NK-92 (cell line): ENCODE measurements around the gene RPS19BP1.

Experiments used
- DNase-seq: peaks from one replicate; lab custom pipeline; 2025; ENCODE audit not compliant: unreplicated experiment; lab: John Stamatoyannopoulos, UW

RPS19BP1 gene

DNA sequence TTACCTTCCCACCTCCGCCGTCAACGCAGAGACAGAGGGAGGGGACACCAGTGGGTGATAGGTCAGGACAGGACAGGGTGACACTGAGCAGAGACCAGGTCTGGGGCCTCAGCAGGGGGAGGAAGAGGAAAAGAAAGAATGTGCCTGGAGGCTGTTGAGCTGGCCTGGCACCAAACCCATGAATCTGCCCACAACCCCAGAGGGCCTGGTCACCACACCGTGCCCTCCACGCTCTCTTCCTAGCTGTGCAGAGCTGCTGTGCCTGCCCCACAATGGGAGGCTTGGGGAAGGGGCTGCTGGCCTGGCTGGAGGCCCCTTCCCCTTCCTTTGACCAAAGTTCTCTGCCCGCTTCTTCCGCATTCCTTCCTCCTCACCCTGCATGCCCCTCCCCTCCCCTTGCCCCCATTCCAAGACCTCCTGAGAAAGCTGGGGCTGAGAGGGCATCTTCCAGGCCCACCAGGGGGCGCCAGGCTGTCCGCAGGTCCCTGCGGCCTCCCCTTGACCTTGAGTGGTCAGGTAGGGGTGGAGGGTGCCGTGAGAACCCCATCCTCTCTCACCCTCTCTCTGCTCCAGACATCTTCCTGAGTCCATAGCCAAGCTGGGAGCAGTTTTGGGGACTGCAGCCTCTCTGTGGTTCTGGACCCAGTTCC, 27.0 kb upstream of the RPS19BP1 start:
- no peak for DNase-seq

DNA sequence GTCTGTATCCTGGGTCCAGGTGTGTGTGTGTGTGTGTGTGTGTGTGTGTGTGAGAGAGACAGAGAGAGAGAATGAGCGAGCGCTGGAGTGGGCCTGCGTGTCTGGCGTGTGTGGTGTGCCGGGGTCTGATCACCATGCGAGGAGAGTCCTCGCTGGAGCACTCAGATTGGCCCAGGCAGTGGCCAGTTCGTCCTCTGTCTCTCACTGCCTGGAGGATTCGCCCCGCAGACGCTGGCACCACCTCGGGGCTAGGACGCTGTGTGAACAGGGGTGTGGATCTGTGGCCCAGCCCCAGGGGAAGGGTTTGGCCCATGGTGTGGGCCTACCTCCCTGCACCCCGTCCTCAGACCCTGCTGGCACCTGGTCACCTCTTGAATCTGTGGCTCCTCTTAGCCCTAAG, 26.4 kb upstream of the RPS19BP1 start:
- no peak for DNase-seq

DNA sequence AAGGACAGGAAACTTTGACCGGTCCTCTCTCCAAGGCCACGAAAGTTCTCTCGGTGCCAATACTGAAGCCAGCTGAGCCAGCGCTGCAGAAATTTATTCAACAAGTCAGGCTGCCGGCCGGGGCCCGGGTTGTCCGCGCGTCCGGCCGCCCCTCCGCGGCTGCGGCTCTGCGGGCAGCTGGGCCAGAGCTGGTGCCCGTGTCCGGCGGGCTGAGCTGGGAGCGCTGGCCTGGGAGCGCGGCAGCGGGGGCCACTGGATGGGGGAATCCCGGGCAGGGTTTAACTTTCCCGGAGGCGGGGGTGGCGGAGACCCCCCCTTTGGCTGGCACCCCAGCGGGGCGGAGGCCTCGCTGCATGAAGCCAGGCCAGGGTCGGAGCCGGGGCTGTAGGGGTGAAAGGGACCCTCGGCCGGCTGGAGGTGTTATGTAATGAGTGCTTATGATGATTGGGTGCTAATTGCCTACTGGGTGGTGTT, 25.7 kb upstream of the RPS19BP1 start:
- no peak for DNase-seq

DNA sequence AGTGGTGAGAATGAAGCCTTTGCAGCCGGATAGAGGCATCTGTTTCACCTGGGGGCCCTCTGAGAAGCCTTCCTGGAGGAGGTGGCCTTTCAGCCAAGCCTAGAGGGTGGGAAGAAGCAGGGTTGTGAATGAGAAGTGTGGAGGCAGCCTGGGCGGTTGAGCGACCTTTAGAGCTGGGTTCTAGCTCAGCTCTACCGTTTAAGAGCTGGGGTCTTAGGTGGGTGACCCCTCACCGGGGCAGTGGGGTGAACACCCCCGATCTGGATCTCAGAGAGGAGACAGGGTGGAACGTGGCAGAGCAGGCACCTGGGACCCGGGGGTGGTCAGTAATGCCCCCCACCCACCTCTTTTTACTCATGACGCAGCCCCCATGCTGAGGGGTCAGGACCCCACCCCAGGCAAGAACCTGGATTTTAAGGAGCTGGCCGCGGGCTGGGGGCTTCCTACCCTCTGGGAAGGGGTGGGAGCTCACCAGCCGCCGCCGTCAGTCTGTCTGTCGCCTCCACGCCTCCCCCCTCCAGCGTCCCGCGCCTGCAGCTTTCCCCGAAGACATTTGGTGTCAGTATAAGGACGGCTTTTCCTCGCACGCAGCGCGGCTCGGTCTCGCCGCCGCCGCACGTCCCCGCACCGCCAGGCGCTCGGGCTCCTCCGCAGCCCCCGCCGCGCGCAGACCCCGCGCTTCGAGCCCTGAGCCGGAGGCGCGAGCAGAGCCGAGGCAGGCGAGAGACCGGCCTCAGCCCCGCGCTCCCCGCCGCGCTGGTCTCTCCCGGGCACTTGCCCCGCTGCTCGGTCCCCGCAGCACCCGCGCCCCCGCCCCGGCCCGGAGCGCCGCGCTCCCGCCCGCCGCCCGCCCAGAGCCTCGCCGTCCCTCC, 24.7 kb upstream of the RPS19BP1 start:
- DNase-seq = no peak

DNA sequence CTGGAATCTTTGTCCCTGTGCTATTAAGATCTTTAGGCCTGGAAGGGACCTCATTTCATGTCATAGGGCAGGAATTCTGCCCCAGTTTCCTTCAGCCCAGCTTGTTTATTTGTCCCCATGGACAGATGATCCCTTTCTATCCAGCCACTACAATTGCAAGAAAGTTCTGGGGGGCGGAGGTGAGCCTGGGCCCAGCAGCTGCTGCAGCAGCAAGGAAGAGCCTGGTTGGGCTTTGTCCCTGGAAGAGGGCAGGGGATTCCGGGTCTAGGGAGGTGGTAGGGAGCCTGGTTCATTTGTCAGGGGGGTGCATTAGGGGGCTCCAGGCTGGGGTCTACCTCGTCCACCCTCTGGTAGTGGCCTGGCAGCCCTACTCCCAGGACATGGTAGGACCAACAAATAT, 21.6 kb upstream of the RPS19BP1 start:
- no peak for DNase-seq

DNA sequence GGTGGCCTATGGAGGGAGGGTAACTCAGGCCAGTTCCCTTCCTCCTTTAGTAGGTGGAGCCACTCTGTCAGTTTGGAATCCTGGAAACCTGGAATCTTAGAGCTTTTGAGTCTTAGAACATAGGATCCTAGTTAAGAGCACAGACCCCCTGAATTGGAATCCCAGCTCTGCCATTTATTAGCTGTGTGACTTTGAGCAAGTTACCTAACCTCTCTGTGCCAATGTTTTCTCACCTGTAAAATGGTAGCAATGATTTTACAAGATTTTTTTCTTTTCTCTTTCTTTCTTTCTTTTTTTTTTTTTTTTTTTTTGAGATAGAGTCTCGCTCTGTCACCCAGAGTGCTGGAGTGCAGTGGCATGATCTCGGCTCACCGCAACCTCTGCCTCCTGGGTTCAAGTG, 20.9 kb upstream of the RPS19BP1 start:
- no peak for DNase-seq

DNA sequence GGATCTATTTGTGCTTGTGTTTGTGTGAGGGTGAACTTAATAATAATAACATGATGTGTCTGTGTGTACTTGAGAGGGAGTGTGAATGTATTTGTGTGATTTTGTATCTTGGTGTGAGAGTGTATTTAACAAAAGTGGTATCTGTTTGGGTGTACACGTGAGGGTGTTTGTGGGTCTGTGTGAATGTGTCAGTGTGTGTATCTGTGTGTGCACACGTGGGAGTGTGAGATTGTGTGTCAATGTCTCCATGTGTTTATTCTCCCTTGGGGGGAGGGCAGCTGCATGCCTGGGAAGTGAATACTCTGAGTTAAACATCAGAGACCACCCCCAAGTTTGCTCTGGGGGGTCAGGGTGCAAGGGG, 15.0 kb upstream of the RPS19BP1 start:
- DNase-seq = no peak

DNA sequence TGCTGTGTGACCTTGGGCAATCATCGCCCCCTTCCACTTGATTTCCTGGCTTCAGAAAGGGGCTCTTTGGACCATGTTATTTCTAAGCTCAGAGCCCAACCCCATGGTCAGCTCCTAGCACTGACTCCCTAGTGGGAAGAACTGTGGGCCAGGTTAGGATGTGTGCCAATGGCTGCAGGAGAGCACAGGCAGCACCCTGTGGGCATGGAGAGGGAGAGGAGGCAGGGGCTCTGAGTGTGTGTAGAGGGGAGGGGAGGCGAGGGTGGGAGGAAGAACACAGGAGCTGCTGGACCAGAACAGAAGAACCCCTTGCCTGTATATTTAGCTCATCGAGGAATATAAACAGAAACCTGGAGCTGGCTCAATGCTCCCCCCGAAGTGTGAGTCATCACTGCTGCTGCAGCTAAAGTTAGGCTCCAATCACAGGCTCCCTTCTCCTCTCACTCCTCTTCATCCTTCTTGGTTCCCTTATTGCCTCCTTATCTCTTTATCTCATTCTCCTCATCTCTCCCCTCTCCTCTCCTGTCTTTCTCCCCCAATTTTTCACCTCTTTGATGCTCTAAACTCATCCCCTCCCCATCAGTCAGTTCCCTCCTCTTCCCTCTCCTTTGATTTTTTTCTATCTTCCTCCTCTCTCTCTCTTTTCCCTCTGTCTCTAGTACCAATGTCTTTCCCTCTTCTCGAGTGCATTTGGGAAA, 14.5 kb upstream of the RPS19BP1 start:
- no peak for DNase-seq

DNA sequence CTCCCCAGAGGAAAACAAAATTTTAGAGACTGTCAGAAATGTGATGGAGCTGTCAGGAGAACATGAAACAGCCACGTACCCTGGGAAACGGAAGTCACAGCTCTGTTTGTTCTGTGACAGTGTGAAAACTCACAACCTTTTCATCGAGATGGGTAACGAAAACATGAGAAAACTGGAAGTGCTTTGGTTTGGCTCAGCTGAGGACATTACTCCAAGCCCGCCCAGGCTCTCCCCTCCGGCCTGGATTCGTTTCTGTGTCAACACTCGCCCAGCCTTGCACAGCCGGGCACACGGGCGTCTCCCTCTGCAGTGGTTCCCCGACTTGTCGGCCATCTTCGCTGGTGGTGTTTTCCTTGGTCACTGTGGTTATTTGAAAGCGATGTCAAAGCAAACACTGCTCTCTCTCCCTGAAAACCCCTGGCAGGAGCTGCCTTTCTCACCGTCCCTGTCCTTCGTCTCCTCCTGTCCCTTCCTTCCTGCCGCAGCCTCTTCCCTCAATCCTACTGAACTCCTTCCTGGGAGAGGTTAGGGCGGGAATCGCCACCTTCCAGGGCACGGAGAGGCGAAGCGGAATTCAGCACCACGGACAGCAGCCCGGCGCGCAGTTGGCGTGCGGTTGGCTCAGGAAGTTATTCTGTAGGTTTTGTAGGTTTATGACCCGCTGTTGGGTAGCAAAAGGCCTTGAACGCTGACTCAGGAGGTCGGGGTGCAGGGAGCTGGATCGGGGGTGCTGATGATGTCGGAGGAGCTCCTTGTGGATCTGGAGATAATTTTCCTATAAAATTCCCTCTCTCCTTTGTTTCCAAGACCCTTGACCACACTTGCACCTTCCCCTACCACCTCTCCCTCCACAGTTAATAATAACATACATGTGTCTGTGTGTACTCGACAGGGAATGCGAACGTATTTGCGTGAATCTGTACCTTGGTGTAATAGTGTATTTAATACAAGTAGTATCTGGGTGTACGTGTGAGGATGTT, 13.1 kb upstream of the RPS19BP1 start:
- DNase-seq = no peak

DNA sequence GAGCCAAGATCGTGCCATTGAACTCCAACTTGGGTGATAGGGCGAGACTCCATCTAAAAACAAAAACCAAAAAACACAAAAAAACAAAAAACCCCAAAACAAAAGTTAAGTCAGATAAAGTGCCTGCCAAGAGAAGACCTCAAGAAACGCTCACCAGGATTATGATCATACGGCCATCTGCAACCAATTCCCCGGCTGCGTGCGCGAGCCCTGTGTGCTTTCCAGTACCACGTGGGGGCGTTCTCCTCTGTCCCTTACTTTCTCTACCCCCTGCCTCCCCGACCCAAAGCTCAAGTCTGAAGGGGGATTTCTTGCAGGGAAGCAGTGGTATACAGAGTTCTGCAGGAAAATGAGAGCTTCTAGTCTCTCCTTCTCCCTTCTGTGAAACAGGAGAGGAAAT, 10.5 kb upstream of the RPS19BP1 start:
- DNase-seq = no peak

DNA sequence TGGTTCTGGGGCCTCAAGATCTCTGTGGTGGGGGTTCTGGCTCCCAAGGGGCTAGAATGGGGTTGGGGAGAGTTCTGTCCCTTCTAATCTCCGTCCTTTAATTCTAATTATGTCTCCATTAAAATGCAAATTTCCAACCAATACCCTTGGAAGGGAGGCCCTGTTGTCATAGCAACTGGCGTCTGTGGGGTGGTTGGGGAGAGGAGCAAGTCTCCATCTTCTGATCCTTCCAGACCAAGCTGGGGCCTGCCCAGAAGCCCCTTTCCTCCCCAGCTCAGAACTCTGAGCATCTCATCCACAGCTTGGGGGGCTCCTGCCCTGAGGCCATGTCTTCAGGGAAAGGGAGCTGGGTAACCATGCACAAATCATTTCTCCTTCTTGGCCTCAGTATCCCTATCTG, 5.4 kb upstream of the RPS19BP1 start:
- no peak for DNase-seq

DNA sequence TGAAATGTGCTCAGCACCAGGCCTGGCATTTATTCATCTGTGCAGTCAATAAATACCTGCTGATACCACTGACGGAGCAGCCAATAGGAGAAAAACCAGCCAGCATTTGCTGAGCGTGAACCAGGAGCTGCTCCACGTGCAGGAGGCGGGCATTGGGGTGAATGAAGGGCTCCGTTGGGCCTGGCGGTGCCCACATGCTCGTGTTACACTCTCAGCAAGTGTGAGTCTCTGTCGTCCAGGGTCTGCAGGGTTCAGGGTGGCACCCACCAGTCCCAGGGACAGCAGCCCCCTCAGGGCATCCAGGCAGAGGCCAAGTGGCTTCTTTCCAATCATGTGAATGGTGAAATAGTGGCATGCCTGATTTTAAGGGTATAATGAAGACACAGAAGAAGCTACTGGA, 4.2 kb upstream of the RPS19BP1 start:
- DNase-seq = no peak

DNA sequence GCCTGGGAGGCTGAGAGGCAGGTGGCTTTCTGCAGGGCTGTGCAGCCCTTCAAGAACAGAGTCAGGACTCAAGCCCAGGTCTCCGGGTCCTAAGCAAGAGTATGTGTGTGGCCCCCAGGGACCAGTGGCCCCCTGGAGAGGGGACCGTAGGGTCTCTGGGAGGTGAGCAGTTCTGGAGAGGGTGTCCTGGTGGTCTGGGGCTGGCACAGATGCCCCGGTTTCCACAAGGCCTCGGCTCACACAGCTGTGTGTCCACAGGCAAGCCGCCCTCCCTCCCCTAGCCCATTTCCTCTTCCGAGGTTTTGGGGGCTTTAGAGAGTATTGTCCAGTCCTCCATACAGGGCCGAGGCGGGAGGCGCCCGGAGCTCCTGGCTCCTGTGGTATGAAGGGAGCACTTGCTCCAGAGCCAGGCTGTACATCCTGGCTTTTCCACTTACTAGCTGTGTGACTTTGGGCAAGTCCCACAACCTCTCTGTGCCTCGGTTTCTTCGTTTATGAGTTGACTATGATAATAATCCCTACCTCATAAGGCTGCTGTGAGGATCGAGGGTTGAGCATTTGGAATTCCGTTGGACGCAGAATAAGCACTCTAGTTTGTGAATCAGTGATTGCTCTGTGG, 3.4 kb upstream of the RPS19BP1 start:
- DNase-seq = no peak

DNA sequence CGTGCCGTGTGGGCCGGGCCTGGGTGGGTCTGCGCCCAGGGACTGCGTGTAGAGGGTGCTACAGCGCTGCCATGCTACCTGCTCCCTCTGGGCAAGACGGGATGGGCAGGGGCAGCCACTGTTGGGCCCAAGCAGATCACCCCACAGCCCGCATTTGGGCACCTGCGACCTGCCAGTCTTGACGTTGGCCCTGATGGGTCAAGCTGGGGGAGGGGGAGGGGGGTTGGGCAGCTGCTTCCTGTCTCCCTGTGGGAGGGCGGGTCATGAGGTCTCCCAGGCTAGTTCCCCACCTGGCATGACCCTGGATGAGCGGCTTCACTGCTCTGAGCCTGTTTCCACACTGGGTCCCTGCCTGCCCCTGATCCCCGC, 2.8 kb upstream of the RPS19BP1 start:
- DNase-seq = no peak

DNA sequence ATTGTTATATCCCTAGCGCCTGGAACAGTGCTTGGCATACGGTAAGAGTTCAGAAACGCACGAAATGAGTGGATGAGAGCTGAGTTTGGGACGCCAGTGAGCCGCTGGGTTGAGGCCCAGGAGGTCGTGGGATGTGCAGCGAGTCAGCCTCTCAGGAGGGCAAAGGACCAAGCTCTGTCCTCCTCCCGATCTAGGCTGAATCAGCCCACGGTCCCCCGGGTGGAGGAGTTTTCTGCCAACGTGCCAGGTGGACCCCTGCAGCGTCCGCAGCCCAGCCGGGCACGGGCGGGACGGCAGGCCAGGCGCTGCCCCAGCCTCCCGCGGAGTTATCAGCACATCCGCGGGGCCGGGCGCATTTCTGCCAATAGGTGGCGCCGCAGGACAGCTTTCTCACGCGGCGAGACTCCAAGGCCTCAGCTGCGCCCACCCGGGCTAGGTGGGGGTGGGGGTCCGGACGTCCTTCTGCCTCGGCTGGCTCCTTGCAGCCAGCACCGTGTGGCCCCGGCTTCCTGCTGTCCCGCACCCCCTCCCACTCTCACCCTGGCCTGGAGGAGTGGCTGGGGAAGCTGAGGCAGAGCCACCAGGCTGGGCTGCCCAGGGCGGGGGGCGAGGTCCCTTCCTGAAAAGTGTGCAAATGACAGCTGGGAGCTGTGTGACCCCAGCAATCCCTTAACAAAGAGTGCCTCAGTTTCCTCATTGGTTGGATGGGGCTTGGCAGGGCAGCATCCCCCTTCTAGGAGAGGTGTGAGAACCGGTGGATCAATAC, 2.2 kb upstream of the RPS19BP1 start:
- no peak for DNase-seq

DNA sequence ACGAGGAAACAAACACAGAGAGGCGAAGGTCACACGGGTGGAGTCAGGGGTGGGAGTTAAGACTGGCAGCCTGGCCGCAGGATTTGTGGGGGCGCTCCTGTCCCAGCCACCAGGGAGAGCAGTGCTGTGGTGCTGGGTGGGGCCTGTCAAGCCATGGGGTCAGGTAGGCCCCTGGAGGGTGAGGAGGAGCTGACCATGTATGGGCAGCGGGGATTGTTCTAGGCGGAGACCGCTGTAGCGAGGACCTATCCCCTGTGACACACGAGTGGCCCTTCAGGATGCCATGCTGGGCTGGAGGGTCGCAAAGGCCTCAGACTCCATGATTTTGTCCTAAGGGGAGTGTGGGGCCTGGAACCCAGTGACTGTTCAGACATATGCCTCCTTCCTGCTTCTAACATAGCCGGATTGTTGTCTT, 1.6 kb upstream of the RPS19BP1 start:
- DNase-seq = no peak

DNA sequence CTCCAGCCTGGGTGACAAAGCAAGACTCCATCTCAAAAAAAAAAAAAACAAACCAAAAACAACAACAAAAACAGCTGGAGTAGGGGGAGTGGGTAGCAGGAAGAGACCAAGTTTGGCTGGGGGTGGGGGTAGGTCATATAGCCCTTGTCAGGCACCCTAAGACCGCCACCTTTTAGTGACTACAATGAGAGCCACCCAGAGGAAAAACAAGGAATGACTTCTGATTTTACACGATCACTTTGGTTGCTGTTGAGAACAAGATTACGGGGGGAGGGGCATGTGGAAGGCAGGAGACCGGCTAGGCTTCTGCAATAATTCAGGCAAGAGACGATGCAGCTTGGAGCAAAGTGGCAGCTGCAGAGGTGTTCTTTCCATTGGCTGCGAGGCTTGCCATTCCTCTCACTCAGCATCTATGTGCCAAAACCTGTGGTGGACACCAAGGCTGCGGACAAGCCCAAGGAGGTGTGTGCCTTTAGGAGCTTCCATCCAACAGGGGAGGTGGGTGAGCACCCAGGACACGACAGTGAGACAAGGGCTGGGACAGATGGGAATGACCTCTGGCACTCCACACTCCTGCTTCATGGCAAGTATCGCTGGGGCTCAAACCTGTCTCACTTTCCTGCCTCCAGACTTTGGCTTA, 1.7 kb downstream of the RPS19BP1 start:
- no peak for DNase-seq

DNA sequence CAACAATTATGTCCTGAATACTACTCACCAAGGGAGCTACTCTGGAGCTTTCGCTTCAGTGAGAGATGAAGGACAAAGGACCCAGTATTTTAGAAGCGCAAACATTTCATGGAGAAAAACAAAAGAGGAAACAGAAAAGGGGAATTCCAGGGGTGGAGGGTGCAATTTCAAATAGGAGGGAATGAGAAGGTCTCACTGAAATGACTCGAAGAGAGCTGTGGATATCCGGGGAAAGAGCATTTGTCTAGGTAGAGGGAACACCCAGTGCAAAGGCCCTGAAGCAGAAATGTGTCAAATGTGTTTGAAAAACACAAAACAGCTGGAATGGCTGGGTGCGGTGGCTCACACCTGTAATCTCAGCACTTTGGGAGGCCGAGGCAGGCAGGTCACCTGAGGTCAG, 2.4 kb downstream of the RPS19BP1 start:
- no peak for DNase-seq

DNA sequence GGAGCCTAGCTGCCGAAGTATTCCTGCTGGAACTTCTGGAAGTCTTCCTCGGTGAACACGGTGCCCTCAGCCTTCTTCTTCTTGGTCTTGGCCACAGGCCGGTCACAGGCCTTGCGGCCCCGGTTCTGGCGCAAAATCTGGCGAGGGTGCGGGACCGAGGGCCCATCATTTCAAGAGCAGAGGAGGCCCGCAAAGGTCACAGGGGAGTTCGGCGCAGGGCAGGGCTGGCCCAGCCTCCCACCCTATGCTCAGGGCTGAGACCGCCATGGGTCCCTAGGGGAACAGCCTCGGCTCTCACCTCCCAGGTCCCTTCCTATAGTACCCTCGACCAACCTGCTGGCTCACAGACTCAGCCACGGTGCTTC, 3.1 kb downstream of the RPS19BP1 start:
- no peak for DNase-seq
